ENCODE results near the gene JUNB.
A peak's percentile ranks its signal among the peaks of the same experiment; 100 is the strongest.
"Not testable (repeated sequence)": the region's sequence is repeated elsewhere in the genome, so short reads cannot be mapped to it uniquely, and the experiment has no call there.

The JUNB gene

DNA sequence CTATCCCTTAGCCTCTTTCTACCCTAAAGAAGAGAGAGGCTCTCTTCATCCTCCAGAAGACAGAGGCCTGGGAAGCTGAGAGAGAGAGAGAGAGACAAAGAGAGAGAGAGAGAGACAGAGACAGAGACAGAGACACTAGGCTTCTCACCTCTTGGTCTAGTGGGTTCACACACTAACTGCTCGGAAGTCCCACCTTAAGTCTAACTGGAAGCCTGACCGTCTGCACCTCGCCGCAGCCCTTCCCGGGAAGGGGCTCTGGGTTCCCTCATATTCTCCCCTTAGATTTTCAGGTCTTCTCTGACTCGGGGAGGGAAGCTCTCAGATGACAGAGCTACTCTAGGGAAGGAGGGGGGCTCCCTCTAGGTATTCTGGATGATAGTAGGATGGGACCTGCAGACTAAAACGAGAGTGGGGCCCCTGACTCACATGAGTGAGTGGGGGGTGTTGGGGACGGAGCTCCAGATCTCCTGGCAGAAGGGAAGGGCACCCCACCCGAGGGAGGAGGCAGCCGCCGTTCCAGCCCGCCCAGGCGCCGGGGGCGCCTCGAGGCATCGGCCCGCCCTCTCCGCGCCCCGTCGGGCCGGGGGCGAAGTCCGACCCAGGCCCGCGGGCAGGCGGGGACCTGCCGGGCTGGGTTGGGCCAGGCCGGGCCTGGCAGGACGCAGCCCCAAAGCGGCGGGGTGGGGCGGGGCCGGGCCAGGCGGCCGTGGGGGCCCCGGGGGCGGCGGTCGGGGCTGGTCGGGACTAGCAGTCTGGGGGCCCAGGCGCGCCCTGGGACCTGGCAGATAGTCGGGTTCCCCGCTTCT lies 2.0 kb upstream of the JUNB start:
- DNase-seq, result peak; percentile 56 to 61

DNA sequence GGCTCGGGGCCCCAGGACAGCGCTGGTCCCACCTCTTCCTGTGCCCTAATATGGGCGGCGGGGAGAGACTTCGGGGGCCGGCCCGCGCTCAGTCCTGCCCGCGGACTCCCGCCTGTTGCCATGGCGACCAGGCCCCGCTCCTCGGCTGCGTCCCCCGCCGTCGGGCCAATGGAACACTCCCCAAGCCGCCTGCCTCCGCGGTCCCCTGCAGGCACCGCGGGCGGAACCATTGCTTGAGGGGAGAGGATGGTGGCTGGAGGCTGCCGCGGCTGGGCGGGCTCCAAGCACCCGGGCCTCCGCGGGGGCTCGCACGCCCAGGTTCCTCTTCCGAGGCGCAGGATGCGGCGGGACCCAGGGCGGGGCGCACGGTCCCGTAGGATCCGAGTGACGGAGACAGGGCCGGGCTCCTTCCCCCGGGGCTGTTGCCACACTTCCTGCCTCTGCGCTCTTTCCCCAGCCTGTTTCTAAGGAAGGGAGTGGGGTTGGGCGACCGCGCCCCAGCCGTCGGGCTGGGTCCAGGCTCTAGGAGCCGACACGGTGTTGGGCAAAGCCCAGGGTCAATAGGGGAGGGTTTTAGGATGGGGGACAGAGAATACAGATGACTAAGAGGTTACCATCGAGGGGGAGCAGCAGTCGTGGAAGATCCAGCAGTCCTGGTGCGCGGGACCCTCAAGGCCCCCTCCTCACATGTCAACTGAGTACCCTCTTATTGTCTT lies 1.2 kb upstream of the JUNB start:
- peak; percentile 97 for DNase-seq

DNA sequence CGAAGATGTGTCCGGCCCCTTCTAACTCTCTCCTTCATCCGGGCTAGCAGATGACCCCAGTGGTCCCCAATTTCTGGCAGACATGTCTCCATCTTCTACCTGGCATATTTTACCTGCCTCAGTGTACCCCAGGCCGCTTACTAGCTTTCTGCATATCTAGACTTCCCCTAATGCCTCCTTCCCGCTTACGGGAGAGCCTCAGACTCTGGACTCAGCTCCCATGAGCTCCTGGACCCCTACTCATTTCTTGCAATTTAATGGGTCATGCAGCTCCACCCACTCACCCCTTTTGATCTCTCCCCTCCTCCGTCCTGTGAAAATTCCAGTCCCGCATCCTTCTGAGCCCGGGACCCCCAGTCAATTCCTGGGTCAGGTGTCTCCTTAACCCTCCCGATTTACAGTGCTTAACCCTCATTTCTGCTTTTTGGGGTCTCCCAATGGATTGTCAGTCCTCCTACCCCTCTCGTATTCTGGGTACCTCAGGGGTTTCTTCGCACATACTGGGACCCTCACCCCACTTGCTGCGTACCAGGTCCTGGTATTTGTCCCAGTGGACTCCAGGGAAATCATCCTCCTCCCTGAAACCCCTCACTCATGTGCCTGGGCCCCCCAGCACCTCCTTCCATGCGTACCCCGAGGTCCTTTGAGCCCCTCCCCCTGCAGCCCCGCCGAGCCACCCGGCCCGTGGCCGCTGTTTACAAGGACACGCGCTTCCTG lies 500 bp upstream of the JUNB start:
- DNase-seq, result peak in 1 of 2 experiments; percentile 33

DNA sequence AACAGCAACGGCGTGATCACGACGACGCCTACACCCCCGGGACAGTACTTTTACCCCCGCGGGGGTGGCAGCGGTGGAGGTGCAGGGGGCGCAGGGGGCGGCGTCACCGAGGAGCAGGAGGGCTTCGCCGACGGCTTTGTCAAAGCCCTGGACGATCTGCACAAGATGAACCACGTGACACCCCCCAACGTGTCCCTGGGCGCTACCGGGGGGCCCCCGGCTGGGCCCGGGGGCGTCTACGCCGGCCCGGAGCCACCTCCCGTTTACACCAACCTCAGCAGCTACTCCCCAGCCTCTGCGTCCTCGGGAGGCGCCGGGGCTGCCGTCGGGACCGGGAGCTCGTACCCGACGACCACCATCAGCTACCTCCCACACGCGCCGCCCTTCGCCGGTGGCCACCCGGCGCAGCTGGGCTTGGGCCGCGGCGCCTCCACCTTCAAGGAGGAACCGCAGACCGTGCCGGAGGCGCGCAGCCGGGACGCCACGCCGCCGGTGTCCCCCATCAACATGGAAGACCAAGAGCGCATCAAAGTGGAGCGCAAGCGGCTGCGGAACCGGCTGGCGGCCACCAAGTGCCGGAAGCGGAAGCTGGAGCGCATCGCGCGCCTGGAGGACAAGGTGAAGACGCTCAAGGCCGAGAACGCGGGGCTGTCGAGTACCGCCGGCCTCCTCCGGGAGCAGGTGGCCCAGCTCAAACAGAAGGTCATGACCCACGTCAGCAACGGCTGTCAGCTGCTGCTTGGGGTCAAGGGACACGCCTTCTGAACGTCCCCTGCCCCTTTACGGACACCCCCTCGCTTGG lies 966 bp downstream of the JUNB start:
- DNase-seq, result peak; percentile 71 to 76

DNA sequence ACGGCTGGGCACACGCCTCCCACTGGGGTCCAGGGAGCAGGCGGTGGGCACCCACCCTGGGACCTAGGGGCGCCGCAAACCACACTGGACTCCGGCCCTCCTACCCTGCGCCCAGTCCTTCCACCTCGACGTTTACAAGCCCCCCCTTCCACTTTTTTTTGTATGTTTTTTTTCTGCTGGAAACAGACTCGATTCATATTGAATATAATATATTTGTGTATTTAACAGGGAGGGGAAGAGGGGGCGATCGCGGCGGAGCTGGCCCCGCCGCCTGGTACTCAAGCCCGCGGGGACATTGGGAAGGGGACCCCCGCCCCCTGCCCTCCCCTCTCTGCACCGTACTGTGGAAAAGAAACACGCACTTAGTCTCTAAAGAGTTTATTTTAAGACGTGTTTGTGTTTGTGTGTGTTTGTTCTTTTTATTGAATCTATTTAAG lies 1.6 kb downstream of the JUNB start:
- DNase-seq, result no peak

DNA sequence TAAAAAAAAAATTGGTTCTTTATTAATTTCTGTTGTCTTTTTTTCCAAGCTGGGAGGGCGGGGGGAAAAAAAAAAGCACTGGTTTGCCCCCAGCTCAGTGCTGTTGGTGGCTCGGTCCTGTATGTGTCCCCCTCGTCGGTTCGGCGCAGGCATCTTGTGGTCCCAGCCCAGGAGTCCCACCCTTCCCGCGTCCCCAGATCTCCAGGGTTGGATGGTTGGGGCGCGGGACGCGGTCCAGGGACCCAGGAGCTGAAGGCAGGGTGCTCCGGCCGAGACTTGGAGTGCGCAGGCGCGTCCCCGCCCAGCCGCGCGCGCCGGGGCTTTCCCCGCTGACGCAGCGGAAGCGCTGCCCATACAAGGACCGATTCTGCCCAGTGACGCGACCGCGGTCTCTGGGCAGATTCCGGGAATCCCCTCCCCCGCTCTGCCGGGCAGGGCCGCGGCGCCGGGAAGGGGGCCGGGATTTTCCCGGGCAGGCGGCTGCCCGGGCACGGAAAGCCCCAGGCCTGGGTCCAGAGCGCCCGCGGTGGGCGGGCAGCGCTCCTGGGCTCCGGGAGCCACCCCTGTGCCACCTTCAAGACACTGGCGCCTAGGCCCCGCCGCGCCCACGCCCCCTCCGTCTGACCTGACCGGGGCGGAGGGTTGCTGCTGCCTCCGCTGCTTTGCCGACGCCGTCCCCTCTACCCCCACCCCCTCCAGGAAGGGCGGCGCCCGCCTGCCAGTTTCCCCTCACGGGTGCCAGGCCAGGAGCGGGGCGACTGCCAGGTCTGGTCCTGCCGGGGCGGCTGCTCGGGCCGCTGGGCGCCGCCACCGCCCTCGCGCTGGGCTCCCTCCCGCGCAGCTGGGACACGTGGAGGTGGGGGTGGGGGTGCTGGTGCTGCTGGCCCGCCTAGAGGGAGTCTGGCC lies 2.3 kb downstream of the JUNB start:
- DNase-seq, result peak; percentile 91 to 93

DNA sequence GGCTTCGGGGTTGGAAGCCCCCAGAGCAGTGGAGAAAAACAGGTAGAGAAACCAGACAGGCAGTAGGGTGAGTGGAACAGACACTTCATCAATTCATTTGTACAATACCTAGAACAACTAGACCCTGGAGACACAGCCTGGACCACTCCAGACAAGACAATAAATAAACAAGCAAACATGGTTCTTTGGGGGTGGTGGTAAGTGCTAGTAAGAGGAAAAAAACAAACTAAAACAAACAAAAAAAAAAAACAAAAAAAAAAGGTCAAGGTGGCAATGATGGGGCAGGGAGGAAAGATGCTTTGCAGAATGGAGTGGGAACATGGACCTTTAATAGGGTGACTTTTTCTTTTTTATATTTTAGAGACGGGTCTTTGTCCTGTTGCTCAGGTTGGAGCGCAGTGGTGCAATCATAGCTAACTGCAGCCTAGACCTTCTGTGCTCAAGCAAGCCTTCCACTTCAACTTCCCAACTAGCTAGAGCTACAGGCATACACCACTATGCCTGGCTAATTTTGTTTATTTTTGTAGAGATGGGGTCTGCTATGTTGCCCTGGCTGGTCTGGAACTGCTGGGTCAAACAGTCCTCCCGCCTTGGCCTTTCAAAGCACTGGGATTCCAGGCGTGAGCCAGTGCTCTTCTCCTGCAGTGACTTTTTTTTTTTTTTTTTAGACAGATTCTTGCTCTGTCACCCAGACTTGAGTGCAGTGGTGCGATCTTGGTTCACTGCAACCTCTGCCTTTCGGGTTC lies 3.1 kb downstream of the JUNB start:
- no peak for DNase-seq

DNA sequence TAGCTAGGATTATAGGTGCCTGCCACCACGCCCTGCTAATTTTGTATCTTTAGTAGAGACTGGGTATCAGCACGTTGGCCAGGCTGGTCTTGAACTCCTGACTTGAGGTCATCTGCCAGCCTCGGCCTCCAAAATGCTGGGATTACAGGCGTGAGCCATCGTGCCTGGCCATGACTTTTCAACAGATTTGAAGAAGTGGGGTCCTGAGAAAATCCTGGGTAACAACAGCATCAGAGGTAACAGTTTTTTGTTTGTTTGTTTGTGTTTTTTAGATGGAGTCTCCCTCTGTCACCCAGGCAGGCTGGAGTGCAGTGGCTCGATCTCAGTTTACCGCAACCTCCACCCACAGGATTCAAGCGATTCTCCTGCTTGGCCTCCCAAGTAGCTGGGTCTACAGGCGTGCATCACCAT lies 3.7 kb downstream of the JUNB start:
- DNase-seq, result no peak

DNA sequence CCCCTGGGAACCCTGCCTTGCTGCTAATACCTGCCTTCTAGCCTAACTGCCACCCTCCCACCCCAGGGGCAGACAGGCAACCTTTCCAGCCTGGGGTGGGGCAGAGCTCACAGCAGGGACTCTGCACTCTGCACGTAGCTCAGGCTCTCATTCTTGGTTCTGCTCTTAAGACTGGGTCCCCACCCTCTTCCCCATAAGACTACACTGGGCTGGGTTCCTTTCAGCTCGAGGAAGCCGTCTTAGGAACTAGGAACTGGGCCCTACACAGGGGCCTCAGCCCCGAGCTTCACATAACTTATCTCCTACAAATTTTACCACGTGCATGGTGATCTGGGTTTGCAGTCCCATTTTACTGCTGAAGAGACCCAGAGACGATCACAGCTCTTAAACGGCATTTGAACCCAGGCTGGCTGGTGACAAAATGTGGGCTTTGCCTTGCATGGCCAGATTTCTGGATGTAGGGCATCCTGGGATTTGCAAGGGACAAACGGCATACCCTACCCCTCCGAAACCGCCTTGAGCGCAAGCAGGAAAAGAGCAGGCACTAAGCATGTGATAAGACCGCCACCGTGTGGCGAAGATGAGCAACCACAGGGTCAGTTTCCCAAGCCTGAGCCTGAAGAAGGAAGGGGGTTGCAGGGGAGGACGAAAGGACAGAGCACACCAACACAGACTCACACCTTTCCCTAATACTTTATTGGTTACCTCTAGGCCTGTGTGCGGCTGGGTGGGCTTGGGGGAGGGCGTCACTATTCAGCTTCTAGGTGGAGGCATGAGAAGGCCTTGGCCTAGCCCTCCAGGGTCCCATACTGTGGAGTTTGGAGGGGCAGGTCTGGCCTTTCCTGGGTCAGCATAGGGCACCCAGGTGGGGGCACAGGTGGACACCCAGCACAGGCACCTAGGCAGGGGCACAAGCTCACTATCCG lies 5.1 kb downstream of the JUNB start:
- peak; percentile 69 to 81 for DNase-seq

DNA sequence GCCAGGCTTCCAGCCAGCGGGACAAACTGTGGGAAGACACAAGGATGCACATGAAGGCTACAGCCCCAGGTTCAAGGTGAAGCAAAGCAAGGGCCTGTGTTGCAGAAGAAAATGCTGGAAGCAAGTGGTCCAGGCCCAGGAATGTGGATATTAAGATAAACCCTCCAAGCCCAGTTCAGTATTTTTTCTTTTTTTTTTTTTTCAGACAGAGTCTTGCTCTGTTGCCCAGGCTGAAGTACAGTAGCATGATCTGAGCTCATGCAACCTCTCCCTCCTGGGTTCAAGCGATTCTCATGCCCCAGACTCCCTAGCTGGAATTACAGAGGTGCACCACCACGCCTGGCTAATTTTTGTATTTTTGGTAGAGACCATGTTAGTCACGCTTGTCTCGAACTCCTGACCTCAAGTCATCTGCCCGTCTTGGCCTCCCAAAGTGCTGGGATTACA lies 5.9 kb downstream of the JUNB start:
- DNase-seq, result no peak

DNA sequence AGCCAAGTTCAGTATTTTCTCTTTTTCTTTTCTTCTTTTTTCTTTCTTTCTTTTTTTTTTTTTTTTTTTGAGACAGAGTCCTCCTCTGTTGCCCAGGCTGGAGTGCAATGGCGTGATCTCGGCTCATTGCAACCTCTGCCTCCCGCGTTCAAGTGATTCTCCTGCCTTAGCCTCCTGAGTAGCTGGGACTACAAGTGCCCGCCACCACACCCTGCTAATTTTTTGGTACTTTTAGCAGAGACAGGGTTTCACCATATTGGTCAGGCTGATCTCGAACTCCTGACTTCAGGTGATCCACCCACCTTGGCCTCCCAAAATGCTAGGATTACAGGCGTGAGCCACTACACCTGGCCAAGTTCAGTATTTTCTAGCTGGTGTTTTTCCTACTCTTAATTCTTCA lies 6.3 kb downstream of the JUNB start:
- DNase-seq, result not testable (repeated sequence)

DNA sequence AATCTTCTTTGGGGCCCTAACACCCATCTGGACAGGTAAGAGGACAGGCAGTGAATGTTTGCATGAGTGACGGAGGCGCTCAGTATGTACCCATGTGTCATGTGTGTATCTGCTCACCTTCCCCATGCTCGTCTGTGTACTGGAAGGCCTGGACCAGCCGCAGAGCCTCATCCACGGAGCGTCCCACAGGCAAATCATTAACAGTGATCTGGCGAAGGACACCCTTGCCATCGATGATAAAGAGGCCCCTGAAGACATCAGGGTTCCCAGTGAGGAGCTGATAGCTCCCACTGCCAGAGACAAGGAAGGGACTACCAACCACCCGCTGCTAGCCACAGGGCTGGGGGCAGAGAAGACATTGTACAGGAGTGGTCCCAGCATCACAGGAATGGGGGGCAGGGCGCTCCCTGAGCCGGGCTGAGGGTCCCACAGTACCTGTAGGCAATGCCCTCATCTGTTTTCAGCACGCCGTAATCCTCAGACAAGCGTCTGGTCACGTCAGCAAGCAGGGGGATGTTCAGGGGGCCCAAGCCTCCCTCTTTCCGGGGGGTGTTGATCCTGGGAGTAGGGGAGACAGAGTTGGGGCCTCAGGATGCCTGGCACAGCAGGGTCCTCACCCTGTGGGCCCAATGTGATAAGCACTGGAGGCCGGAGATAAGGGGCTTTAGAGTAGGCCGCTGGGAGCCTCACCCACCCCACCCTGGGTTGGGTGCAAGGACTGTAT lies 8.6 kb downstream of the JUNB start:
- DNase-seq, result no peak

DNA sequence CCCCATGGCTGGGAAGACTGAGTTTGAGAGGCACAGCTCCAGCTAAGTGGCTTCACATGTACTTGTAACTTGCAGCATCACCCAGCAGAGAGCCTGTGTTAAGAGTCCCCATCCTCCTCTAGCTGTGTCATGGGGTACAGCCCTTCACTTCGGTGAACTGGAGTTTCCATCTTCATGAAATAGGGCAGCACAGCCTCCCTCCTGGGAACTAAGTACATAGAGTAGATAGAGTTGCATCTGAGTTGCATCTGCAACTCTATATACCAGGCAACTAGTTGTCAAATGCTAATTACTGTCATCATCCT lies 9.1 kb downstream of the JUNB start:
- no peak for DNase-seq

DNA sequence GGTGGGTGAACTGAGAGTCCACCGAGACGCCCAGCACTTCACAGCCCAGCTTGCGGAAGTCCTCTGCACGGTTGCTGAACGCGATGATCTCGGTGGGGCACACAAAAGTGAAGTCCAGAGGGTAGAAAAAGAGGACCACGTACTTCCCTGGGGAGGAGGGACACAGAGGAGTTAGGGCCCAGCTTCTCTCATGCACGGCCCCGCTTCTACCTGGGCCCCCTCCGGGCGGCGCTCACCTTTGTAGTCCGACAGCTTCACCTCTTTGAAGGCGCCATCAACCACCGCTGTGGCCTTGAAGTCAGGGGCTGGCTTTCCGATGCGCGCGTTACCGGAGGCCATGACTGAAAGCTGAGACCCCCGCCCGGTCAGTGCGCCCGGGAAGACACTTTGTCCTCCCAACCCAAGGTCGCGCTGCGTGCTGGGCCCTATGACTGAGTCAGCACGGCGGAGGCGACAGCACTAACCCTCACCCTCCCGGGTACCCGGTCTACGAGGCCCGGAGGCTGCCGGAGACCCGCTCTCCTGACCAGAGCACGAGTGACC lies 9.7 kb downstream of the JUNB start:
- peak; percentile 38 to 50 for DNase-seq

DNA sequence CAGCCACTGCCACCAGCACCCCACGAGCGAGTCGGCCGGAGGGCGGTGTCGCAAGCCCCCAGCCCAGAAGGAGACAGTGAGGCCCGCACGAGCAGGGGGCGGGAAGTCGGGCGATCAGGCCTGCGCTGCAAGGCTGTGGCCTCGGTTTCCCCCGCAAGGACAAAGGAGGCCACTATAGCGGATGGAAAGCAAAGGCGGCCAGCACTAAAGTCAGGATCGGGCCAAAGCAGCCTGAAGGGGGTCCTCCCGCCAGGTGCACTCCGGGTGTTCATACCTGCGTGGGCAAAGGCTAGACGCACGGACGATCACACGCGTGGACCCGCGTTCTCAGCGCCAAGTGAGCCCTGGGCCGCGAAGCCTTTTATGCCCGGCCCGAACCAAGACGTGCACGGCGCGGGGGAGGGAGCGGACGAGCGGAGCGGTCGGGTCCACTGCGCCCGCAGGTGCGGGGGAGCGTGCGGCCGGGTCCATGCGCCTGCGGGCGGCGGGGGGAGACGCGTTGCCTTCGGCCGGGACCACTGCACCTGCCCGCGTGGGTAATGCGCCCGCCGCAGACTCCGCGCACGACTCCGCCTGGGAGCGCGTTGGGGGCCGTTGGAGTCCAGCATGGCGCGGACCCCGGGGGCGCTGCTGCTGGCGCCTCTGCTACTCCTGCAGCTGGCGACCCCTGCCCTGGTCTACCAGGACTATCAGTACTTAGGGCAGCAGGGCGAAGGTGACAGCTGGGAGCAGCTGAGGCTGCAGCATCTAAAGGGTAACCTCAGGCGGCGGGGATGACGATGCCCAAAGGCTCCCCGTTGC lies 10.4 kb downstream of the JUNB start, which contains the start of the genes PRDX2 and THSD8:
Gene PRDX2 (minus strand): TSS at position 335 of the 801 bp plus-strand sequence. CDS start 539 bp downstream, outside the sequence.
Gene THSD8 (plus strand): TSS at position 604 of the 801 bp plus-strand sequence. CDS start 3 bp downstream, at position 607.
- DNase-seq, result peak; percentile 82 to 84

DNA sequence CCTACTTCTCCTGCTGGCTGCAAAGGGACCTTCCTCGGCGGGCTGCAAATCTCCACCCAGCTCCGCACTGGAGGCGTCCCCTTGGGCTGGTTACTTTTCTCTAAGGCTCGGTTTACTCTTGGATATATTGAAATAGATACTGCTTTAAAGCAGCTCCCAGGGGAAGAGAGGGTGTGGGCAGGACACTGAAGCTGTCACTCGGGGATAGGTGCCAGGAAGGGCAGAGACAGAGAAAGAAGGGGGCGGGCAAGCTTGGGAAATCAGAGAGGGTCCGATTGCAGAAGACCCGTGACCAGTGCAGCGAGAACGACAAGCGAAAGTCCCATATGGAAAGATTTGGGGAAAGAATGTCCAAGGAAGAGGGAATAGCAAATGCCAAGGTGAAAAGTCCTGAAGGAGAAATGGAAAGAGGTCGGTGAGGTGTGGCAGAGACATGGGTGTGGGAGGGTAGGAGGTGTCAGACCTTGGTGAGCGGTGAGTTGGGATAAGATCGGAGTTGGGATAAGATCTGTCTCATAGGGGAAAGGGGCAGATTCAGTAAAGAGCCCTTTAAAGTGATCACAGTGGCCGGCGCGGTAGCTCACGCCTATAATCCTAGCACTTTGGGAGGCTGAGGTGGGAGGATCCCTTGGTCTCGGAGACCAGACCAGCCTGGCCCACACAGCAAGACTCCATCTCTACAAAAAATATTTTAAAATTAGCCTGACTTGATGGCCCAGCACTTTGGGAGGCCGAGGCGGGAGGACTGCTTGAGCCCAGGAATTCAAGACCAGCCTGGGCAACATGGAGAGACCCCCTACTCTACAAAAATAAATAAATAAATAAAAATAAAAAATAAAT lies 11.2 kb downstream of the JUNB start:
- DNase-seq, result no peak

DNA sequence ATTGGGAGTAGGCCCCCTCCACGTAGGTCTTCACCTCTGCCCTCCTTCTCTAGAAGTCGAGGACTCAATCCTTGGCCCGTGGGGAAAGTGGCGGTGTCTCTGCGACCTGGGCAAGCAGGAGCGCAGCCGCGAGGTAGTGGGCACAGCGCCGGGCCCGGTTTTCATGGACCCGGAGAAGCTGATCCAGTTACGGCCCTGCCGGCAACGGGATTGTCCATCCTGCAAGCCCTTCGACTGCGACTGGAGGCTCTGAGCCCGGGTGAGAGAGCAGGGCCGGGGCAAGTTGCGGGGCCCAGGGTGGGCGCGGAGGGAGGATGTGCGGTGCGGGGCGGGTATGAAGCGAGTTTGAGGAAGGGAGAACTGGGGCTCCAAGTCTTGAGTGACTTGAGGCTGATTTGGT lies 12.8 kb downstream of the JUNB start:
- DNase-seq, result no peak

All from activated CD4-positive, alpha-beta T cell treated with anti-CD3 and anti-CD28 coated beads, Interleukin-2, amount 50 U/mL, for 48 hours (primary cell).